ENCODE measurements around the gene MYO18A.

Gene MYO18A

DNA sequence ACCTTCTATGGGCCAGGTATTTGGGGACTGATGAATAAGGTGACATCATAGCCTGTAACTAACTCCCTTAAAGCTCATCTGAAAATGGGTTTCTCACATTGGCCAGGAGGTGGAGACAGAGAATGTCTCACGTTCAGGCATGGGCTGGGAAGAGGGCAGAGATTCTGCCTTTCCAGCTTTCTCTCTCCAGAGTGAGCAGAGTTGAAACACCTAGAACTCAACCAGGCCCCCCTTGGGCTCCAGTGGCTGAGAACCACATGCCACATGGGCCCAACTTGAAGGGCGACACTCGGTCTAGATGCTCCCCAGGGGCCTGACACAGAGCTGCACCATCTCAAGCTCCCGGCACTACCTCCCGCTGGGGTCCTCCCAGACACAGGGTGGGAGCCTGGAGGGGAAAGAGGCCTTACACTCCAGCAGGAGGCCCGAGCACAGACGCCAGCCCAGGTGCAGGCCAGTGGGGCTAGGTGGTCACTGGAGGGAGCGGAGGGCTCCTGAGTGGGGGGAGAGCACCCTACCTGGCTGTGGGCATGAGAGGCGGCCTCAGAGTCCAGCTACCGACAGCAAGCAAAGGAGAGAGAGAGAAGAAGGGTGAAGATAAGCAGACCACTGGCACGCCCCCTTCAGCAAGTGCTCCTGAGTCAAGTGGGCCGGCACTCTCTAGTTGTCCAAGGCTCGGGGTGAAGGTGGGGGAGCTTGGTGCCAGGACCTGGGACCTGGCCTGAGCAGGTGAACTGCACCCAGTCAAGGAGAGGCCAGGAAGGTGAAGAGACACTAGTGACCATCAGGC is 55.9 kb downstream of the MYO18A start:
- DNase-seq = peak in 1 of 2 experiments; percentile 57

DNA sequence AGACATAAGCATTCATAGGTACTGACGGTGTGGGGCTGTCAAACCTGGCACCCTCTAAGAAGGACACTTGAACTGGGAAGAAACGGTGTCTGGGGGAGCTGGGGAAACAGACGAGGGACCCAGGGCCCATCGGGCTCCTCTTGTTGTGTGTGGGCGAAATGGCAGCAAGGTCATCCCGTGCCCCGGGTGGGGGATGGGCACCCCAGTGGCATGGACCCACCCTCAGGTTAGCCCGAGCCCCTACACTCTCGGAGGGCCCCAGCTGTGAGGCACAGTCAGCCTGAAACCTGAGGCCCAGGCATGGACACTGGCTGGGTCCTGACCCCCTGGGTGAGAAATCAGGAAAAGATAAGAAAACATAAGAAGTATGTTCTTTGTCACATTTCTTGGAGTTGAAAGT is 57.1 kb downstream of the MYO18A start:
- DNase-seq = no peak

DNA sequence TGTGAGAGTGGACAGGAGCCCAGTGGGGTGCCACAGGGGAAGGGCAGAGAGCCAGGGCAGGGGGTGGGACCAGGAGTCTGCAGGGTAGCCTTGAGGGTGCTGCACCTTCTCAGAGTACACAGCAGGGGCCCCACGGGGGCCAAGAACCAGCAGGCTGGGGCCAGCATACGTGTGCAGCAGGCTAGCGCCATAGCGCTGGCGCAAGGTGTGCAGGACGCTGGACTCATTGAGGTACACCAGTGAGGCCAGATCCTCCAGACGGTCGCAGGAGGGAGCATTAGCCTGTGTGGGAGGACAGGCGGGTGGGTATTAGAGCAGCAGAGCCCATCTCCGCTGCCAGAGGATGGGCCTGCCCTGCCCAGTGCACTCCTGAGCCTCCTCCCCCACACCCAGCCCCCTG is 58.8 kb downstream of the MYO18A start:
- no peak for DNase-seq

DNA sequence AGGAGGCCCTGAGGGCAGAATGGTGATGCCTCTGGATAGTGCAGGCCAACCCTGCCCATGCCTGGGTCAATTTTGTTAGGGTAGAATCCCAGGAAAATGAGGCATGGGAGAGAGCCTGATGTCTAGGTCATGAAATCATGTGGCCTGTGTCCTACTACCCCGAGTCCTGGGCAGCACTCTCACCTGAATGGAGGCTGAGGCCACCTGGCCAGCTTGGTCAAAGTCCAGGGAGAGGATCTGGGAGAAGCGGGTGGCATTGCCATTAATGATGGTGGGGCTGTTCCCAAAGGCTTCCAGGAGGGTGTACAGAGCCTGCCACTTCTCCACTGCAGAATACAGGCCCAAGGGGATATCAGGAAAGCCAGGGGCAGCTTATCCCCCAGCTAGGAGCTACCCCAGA is 59.8 kb downstream of the MYO18A start:
- no peak for DNase-seq

DNA sequence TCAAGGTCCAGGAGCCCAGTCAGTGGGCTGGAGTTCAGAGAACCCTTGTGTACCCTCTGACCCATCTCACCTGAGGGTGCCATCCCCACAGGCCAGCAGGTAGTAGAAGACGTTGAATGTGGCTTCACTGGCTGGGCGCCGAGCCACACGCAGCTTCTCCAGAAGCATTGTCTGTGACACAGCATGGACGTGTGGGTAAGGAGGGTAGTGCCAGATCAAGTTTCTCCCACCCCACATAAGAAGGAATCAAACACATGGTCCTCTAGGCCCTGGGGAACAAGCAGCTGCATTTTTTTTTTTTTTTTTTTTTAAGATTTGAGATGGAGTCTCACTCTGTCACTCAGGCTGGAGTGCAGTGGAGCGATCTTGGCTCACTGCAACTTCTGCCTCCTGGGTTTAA is 60.9 kb downstream of the MYO18A start:
- DNase-seq = no peak

DNA sequence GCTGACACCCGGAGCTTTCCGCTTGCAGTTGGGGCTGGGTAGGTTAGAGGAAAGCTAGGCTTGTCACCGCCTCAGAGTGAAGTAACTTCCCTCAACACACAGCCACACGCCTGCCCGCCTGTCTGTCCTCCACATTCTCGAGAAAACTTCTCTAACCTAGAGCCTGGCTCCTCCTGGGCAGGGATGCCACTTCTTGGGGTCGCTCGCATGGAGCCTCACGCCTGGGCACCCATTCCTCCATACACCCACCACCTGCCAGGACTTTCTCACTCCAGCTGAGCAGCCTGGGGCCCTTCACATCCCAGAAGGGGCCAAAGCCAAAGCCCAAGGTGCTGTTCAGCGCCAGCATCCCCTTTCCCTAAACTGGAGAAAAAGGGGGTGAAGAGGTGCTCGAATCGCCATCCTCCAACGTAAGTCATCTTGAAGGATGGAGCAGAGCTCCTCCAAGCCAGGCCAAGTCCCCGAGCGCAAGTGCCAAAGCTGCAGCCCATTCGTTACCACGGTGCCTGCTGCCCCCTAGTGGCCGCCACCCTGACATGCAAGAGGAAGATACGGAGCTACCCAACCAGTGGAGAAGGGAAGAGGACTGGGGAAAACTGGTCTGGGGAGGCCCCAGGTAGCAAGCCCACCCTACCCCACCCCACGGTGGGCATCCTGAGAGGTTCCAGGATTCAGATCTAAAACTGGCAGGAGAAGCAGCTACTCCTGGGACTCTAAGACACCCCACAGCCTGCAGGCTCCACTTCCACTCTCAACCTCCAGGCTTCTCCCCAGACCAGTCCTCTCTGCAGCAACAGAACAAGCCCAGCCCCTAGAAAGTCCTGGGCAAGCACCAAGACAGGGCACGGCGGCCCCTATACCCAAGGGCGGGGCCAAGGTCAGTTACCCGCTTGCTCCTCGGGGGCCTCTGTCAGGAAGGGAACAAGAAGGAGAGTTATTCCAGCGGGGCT is 63.1 kb downstream of the MYO18A start:
- peak in 1 of 2 experiments; percentile 55 for DNase-seq

DNA sequence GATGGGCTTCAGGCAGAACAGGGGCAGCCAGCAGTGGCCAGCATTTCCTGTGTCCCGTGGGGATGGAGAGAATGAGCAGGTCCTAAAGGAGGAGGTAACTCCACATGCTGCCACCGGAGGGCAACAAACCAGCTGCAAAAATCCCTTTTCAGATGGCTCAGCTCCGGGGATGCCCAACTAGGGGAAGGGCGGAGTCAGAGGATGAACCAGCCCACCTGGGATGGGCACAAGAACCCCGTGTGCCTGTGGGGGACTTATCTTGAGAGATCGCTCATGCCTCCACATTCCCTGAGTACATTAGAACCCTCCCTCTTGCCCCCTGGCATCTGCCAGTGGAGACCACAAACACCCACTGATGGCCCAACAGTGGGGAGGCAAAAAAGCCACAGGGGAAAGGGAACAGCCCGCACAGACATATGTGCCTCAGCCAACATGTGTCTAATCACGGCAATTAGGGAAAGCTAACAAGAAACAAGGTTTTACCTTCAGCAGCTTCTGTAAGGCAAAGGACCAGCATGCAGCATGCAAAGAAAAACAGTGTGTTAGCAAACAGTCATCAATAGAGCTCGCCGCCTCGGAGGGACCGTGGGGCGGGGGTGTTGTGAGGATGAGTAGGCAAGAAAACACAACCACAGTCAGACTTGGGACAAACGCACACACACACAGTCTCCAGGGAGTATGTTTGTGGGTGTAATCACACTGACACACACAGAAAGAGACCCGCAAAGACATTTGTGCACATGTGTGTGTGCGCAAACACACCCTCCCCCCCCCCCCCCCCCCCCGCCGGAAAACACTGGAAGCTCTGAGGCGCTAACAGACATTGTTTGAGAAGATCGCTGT is 64.0 kb downstream of the MYO18A start:
- no peak for DNase-seq

DNA sequence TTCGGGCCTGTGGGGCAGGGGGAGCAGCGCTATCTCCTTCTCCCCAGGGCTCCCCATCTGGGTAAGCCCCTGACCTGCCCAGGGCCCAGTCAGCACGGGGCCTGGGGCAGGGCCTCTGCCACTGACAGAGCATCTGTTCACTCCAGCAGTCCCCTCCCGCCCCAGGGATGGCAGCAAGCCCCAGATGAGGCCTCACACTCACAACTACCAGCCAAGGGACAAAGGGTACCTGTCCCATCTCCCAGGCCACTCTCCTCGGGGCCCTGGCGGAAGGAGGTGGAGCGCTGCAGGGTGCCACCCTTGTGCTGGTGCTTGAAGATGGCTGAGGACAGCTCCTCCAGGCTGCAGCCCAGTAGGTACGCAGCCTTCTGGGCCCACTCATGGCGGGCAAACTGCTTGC is 64.8 kb downstream of the MYO18A start:
- DNase-seq = no peak

DNA sequence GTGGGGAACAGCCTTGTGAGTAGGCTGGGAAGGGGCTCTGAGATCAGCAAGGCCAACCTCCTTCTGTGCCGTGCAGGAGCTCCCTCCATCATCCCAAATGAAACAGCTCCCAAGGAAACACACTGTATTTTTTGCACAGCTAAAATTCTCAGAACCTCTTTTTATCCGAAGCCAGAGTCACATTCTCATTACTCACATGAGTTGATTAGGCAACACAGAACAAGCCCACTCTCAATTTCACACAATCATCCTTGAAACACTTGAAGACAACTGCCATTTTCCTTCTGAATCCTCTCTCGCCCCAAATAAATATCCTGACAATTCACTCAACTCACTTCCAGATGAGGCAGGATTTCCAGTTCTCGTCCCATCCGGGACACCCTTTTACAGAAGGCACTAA is 66.1 kb downstream of the MYO18A start:
- DNase-seq = no peak

DNA sequence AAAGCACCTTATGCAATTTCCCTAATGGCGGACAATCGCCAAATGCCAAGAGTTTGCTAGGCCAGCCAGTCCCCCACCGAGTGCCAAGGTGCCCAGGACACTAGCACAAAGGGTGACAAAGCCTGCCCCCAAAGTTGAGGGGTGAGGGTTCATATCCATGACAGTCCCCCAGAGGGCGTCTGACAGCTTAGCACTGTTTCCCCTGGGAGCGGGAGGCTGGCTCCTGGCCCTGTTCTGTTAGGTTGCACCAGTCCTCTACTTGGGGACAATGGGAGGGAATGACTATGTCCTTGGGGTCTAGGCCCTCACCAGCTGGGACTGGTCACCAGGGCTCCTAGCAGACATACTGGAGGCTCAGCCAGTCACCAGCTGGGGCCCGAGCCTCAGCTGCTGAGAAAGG is 66.9 kb downstream of the MYO18A start:
- no peak for DNase-seq

DNA sequence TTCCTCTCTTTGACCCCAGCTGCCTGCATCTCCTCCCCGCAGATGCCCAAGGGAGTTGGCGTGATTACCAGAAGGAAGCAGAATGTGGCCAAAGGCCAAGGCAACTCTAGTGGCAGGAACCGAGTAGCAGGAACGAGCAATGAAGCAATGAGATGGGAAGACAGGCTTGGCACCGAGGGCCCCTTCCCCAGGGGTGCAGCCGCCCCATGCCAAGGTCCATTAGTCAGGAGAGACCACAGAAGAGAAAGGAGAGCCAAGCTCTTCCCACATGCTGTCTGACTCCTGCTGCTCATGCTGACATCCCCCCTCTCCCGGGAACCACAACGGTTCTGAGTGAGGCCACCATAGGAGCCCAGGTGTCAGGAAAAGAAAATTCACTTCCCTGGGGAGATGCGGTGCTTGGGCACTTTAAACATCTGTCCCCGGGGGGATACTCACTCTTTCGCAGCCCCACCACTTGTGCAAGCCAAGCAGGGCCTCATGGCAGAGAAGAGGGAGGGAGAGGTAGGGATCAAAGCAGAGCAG is 67.4 kb downstream of the MYO18A start:
- no peak for DNase-seq

DNA sequence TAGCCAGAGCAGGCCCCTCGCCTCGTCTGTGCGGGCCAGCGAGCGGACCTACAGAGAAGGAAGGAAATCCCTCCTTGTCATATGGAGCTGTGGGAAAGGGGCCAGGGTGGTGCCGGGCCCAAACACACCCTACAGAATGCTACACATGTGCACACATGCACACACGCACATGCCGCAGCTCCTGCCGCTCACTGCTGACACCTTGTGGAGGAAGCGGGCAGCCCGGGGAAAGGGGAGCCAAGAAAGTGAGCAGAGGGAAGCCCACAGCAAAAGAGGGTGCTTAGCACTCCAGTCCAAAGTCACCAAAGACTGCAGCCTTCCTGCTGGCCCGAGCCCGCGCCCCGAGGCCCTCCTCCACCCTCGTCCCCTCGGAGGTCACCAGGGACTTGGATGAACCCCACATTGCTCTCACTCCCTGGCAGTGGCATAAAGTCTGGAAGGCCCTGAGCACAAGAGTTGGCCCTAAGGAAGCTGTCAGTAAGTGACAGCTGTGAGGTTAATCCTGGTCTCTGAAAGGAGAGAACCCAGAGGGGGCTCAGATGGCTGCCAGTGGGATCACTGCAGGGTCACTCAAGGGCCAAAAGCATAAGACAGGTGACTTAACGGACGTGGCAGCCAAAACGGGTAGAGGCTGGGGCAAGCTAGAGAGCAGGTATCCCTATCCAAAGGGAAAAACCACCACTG is 68.2 kb downstream of the MYO18A start:
- DNase-seq = peak in 1 of 2 experiments; percentile 65

DNA sequence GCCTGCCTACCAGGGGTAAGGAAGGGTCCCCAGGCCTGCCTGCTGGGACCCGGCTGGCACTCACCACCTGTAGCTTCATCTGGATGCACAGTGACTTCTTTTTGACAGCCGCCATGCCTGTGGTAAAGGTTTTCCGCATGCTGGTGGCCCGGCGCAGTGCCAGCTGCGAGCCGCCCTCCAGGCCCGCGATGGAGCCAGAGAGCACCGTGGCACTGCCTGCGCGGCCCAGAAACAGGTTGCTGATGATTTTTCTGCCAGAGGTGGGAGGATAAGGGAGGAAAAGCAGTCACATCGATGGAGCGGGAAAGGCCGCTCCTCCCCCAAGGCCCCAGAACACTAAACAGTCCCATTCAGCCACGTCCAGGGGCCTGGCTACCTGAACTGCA is 69.8 kb downstream of the MYO18A start:
- peak in 1 of 2 experiments; percentile 40 for DNase-seq

DNA sequence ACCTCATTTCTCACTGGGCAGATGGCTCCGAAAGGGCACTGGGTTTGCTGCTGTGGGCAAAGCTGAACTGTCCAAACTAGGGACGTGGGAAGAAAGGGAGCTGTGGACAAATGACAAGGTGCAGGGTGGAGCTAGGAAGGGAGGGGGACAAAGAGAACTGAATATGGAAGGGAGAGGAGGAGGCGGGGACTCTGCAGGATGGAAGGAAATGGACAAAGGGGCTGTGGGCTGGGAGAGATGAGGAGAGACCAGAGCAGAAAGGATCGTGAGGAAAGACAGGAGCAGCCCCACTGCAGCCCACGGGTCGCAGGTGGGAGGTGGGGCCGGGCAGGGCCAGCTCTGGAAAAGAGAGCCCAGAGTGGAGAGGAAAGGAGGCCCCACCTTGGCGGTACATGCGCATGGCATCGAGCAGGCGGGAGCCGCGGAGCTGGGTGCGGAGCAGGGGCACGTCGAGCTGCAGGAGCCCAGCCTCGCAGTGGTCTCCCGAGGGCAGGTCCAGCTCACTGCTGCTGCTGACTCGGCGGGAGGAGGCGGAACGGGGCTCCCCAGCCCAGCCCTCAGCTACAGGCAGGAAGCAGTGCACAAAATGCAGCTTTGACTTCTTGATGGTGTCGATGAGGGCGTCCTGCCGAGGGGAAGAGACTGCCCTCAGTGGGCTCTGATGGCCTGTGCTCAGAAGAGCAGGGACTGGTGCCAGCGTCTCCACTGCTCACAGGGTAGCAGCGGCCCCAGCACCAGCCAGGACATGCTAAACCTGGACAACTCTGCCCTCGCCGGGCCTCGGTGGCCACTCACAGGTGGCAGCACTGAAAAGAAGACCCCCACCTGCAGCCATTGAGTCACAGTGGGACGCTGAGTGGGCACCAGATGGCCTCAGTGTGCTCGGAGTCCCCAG is 70.5 kb downstream of the MYO18A start:
- DNase-seq = no peak

DNA sequence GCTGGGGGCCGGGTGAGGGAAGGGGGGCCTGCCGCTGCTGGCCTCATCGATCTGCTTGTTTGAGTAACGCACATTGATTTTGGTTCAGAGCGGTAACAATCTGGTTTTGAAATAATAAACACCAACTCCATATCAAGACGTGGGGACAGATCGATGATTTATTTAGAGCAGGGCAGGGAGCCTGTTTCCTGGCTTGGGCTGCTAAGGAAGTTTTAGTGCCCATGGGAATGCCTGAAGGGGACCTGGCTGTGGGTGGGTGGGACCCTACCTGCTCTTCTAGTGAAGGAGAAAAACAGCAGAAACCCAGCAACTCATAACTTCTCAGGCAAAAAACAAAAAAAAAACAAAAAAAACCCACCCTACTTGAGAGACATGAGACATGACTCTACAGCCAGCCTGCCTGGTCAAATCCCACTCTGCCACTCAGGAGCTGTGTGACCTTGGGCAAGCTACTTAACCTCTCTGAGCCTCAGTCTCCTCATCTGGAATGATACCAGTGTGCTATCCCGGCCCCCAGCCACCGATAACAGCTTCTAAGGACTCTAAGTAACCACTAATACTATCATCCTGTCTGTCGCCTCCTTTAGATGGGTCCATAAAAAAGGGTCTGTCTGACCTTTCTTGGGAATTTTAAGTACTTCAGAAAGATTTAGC is 71.2 kb downstream of the MYO18A start:
- DNase-seq = no peak

DNA sequence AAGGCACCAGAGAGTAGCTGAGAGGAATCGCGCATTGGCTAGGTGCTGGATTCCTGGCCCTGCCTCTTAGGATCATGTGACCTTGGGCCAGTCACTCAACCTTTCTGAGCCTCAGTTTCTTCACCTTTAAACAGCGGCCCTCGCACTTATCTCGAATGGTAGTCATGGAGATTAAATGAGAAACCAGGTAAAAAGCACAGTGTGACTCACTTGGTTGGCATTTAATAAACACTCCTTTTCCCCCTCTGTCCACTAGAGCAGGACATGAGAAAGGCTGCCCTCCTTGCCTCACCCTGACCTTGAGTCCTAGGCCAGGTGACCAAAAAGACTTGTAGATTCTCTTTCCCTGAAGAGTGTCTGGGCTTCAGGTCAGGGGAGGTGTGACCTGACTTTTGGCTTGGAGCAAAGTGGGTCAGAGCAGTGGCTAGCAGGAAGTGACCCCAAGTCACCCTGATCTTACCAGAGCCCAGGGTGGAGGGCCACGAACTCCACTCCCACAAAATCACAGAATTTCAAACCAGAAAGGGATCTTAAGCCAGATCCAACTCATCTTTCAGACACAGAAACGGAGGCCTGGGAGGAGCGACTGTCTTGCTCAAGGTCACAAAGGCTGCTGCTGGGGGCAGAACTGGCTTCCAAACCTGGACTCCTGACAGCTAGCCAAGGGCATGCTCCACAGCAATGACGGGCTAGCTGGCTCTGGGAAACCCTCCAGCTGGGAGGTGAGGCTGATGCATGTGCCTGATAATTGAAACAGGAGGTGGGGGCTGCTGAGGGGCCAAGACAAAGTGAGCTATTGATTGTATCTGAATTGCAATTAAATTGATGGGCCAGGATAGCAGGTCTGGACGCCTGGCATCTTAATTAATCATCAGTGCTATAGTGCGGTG is 72.0 kb downstream of the MYO18A start:
- no peak for DNase-seq

DNA sequence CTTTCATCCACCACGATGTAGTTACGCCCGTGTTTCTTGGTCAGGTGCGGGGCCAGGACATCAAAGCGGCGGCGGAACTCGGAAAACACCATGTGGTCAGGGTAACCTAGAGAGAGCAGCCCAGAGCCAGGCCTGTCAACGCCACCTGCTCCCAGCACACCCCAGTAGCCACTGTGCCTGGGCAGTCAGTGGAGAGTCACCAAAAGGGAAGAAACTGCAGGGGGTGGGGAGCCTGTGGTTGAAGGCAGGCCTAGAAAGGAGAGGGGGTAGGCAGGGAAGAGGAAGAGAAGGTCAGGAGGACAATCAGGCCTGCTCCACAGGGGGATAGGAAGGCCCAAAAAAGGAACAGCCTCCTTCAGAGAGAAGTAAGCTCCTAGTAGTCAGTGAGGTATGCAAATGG is 73.1 kb downstream of the MYO18A start:
- DNase-seq = no peak

DNA sequence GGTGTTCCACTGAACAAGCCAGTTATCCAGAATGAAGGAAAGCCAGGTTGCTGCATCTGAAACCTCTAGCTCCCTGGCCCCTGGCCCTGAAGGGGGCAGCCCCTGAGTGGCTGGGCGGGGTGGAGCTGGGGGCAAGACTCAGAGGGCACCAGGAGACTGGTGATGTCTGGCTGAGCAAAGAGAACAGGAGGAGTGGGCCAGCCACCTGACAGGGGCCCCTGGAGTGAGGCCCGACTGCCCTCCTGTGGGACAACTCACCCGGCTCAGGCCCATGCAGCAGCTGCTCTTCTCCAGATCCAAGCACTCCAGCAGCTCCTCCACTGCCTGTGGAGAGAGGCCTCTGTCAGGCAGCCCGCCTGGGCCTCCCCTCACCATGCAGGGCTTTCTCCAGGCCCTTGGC is 76.9 kb downstream of the MYO18A start:
- no peak for DNase-seq

DNA sequence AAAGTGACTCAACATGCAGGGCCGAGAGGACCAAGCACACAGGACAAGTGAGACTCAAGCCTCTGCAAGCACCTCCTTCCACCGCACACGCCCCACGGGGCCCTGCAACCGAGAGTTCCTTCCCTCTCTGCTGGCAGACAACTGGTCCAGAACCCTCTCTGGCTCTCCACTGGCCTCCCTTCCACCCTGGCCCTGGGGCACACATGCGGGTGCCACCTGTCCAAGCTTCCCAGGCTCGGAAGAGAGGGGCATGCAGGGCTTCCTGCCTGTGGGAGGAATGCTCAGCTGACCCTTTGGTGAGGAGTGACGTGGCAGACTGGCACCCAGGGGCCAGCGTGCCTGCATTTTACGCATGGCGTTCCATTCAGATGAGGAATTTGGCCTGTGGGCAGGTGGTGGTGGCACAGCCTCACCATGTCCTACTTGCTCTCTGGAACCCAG is 77.4 kb downstream of the MYO18A start:
- DNase-seq = no peak
